ENCODE measurements around the gene TTC38.

DNA sequence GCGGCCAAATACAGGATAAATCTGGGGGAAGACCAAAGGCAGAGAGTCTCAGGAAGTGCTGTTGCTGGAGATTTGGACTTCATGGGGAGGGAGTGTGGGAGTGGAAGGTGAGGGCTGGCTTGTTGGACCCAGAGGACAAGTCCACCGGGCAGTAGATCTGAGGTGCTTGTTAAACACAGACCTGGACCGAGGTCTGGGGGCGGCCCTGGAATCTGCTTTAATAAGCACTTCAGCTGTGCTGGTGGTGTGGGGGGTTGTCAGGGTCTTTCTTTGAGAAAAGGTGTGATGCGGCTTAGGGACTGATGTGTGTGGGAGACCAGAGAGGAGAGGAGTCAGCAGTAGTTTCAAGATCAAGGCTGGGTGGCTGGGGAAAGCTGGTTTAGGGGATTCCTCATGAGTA is 72.1 kb downstream of the TTC38 start:
- TF ChIP-seq CTCF (IDR thresholded peaks at IDR 0.05): no peak
- no peak for TF ChIP-seq POLR2A (IDR thresholded peaks at IDR 0.05; ENCODE audit: low read depth)
- no peak for TF ChIP-seq POLR2AphosphoS5 (IDR thresholded peaks at IDR 0.05)
